ENCODE results near the gene XK. TPM values are rescaled to one million over a fixed set of nuclear protein-coding genes. Genes with fewer than 3 reads are reported as not detected.

The XK gene
- total RNA-seq, 1 experiment from 2014 or later = 3.7 TPM

- H3K9me3 ChIP-seq (ENCODE audit: insufficient read depth, low read depth) = no peaks in the 10 kb centered on the region
- intact Hi-C loops (cut with micrococcal nuclease; ENCODE audit: unreplicated experiment) = no loop called here
- H4K20me1 ChIP-seq (ENCODE audit: insufficient read depth) = no peaks in the 10 kb centered on the region
- H3K27ac ChIP-seq = no peak overlapping the region
- H3K4me1 ChIP-seq (replicated peaks; ENCODE audit: insufficient read depth) = no peaks in the 10 kb centered on the region
- H2AFZ ChIP-seq = no peak overlapping the region
- TF ChIP-seq EZH2 (IDR thresholded peaks at IDR 0.05; ENCODE audit: low read depth) (no peak), CTCF (conservative IDR thresholded peaks at IDR 0.05) (no peak)
- H3F3A ChIP-seq (ENCODE audit: insufficient read depth, low read depth) = no peaks in the 10 kb centered on the region
- no TSS peak for BruUV-seq (replicated peaks)
- no peaks in the 10 kb centered on the region for H3K36me3 ChIP-seq (ENCODE audit: low read depth)
- CTCF ChIA-PET = no interaction called here
- no peak overlapping the region for H3K4me3 ChIP-seq
- DNase-seq = no peak
- no peaks in the 10 kb centered on the region for H3K27me3 ChIP-seq (ENCODE audit: insufficient read depth, low read depth)
- no peaks in the 10 kb centered on the region for H3K9me2 ChIP-seq (ENCODE audit: insufficient read depth)
- POLR2A ChIA-PET (ENCODE audit: unreplicated experiment) = no interaction called here
- no peak overlapping the region for H3K4me2 ChIP-seq
- H3K79me2 ChIP-seq (ENCODE audit: low read depth) = no peaks in the 10 kb centered on the region
Observed at GRCh38 chrX:37776283-37776986, 90.8 kb downstream of the XK start.

- CTCF ChIA-PET = no interaction called here
- H3K79me2 ChIP-seq (ENCODE audit: low read depth) = no peaks in the 10 kb centered on the region
- H3F3A ChIP-seq (ENCODE audit: insufficient read depth, low read depth) = no peaks in the 10 kb centered on the region
- H3K4me2 ChIP-seq = no peak overlapping the region
- no peaks in the 10 kb centered on the region for H3K4me1 ChIP-seq (replicated peaks; ENCODE audit: insufficient read depth)
- H3K27ac ChIP-seq = no peak overlapping the region
- POLR2A ChIA-PET (ENCODE audit: unreplicated experiment) = no interaction called here
- no peaks in the 10 kb centered on the region for H3K27me3 ChIP-seq (ENCODE audit: insufficient read depth, low read depth)
- no peaks in the 10 kb centered on the region for H3K9me3 ChIP-seq (ENCODE audit: insufficient read depth, low read depth)
- H3K36me3 ChIP-seq (ENCODE audit: low read depth) = no peaks in the 10 kb centered on the region
- no peak for DNase-seq
- TF ChIP-seq EZH2 (IDR thresholded peaks at IDR 0.05; ENCODE audit: low read depth) (no peak), CTCF (conservative IDR thresholded peaks at IDR 0.05) (no peak)
- H3K9me2 ChIP-seq (ENCODE audit: insufficient read depth) = no peaks in the 10 kb centered on the region
- no peaks in the 10 kb centered on the region for H4K20me1 ChIP-seq (ENCODE audit: insufficient read depth)
- no TSS peak for BruUV-seq (replicated peaks)
- intact Hi-C loops (cut with micrococcal nuclease; ENCODE audit: unreplicated experiment) = no loop called here
- H3K4me3 ChIP-seq = no peak overlapping the region
- no peak overlapping the region for H2AFZ ChIP-seq
Observed at GRCh38 chrX:37776987-37777325, 91.4 kb downstream of the XK start.

- H3K36me3 ChIP-seq (ENCODE audit: low read depth) = no peaks in the 10 kb centered on the region
Observed at GRCh38 chrX:37779857-37780256, 94.3 kb downstream of the XK start, which contains the start of gene CYBB. TSS of gene CYBB (plus strand) at chrX:37780059. CDS start at chrX:37780078, 19 bp downstream.

More at GRCh38 chrX:37779857-37780256, 94.3 kb downstream of the XK start, which contains the start of gene CYBB:
- BruUV-seq (replicated peaks) = no TSS peak
- H3K27me3 ChIP-seq (ENCODE audit: insufficient read depth, low read depth) = no peaks in the 10 kb centered on the region
- TF ChIP-seq CTCF (conservative IDR thresholded peaks at IDR 0.05) = no peak
- H3F3A ChIP-seq (ENCODE audit: insufficient read depth, low read depth) = no peaks in the 10 kb centered on the region
- H3K4me3 ChIP-seq = no peak within 1 kb of the TSS
- CTCF ChIA-PET = no interaction called here
- no peaks in the 10 kb centered on the region for H3K9me2 ChIP-seq (ENCODE audit: insufficient read depth)
- no peak within 1 kb of the TSS for H2AFZ ChIP-seq
- H3K4me1 ChIP-seq (replicated peaks; ENCODE audit: insufficient read depth) = no peaks in the 10 kb centered on the region
- no peak within 1 kb of the TSS for H3K27ac ChIP-seq
- H4K20me1 ChIP-seq (ENCODE audit: insufficient read depth) = no peaks in the 10 kb centered on the region
- no peaks in the 10 kb centered on the region for H3K9me3 ChIP-seq (ENCODE audit: insufficient read depth, low read depth)
- POLR2A ChIA-PET (ENCODE audit: unreplicated experiment) = no interaction called here
- no peak for DNase-seq
- intact Hi-C loops (cut with micrococcal nuclease; ENCODE audit: unreplicated experiment) = no loop called here
- H3K79me2 ChIP-seq (ENCODE audit: low read depth) = no peaks in the 10 kb centered on the region
- no peak within 1 kb of the TSS for H3K4me2 ChIP-seq

Data from PC-9 (cell line).